ENCODE data around the gene CLIP2.

GRCh38 chr7:74364061-74364460, 74.9 kb downstream of the CLIP2 start:
- TF ChIP-seq FOXM1 (IDR thresholded peaks at IDR 0.05; ENCODE audit: borderline replicate concordance) (no peak), ZNF384 (IDR thresholded peaks at IDR 0.05) (no peak), LEF1 (IDR thresholded peaks at IDR 0.05; ENCODE audit: borderline replicate concordance) (no peak), SP1 (IDR thresholded peaks at IDR 0.05) (no peak), PKNOX1 (IDR thresholded peaks at IDR 0.05) (no peak), HDGF (IDR thresholded peaks at IDR 0.05; ENCODE audit: borderline replicate concordance) (no peak), NFRKB (IDR thresholded peaks at IDR 0.05) (no peak), SUZ12 (IDR thresholded peaks at IDR 0.05) (no peak), FOXK2 (IDR thresholded peaks at IDR 0.05) (no peak), ELF4 (IDR thresholded peaks at IDR 0.05) (no peak)

All from HEK293T (cell line).